Activated naive CD4-positive, alpha-beta T cell treated with anti-CD3 and anti-CD28 coated beads, Interleukin-2, amount 10 ng/mL, durations not matched to agents 7 days and 5 days (primary cell): ENCODE data around the gene ESRRB.

Experiments used
- CTCF ChIA-PET: fragments of 350-600 bp; sonication (Branson Sonifier 250); formaldehyde crosslinking; loops from one replicate; lab custom pipeline; 2021; ENCODE audit warnings: antibody characterized with exemption; lab: Charles Lee
- DNase-seq: peaks from one replicate; pipeline ENCODE4 v3.0.0-alpha.2; 2020
- H3K27ac Mint-ChIP-seq: one replicate; pipeline ENCODE4 v1.8.0; 2021; ENCODE audit warnings: mild to moderate bottlenecking, moderate library complexity, mixed read lengths
- H3K27me3 Mint-ChIP-seq: one replicate; pipeline ENCODE4 v1.8.0; 2021; ENCODE audit warnings: mild to moderate bottlenecking, mixed read lengths
- H3K36me3 Mint-ChIP-seq: one replicate; pipeline ENCODE4 v1.8.0; 2021; ENCODE audit warnings: mixed read lengths
- H3K4me1 Mint-ChIP-seq: one replicate; pipeline ENCODE4 v1.8.0; 2021; ENCODE audit warnings: mixed read lengths
- H3K4me3 Mint-ChIP-seq: one replicate; pipeline ENCODE4 v1.8.0; 2021; ENCODE audit warnings: mild to moderate bottlenecking, moderate library complexity, mixed read lengths
- H3K9me3 Mint-ChIP-seq: one replicate; pipeline ENCODE4 v1.8.0; 2021; ENCODE audit warnings: mixed read lengths

ESRRB gene

DNA sequence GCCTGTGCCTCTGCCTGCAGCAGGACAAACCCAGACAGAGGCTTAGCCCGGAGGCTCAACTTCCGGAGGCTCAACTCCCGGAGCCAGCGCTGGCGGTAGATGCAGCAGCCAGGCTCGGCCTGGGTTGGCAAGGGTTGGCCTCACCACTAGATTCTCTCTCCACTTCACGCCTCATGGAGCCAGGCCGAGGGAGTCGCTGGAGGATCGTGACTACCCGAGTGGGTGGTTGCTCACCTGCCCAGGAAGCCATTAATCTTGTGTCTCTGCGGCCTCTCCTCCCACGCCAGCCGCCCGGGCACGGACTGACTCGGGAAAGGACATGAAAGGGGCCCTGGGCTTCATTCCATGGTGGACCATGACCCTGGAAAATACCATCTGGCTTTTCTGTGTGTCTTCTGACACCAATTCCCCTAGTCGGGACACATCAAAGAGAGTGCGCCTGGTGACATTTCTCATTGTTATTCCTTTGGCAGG is 20.8 kb downstream of the ESRRB start:
- Mint-ChIP-seq H3K27me3 (peaks cover 20% of the 10 kb centered on the region), H3K27ac (no peak overlapping the region), H3K4me1 (no peaks in the 10 kb centered on the region), H3K4me3 (no peak overlapping the region), H3K9me3 (no peaks in the 10 kb centered on the region), H3K36me3 (no peaks in the 10 kb centered on the region)
- CTCF ChIA-PET, result interaction anchor here (1.0 kb wide), 1 partner anchor 10 kb away, joined by 7 read pairs; no protein-coding TSS in a partner anchor
- no peak for DNase-seq

- Mint-ChIP-seq H3K4me1 (no peaks in the 10 kb centered on the region), H3K36me3 (no peaks in the 10 kb centered on the region), H3K27ac (no peak overlapping the region), H3K27me3 (peaks cover 29% of the 10 kb centered on the region), H3K4me3 (no peak overlapping the region), H3K9me3 (no peaks in the 10 kb centered on the region)
- no peak for DNase-seq
- CTCF ChIA-PET, result no interaction called here
Measured at GRCh38 chr14:76405627-76406026, 29.7 kb downstream of the ESRRB start.

DNA sequence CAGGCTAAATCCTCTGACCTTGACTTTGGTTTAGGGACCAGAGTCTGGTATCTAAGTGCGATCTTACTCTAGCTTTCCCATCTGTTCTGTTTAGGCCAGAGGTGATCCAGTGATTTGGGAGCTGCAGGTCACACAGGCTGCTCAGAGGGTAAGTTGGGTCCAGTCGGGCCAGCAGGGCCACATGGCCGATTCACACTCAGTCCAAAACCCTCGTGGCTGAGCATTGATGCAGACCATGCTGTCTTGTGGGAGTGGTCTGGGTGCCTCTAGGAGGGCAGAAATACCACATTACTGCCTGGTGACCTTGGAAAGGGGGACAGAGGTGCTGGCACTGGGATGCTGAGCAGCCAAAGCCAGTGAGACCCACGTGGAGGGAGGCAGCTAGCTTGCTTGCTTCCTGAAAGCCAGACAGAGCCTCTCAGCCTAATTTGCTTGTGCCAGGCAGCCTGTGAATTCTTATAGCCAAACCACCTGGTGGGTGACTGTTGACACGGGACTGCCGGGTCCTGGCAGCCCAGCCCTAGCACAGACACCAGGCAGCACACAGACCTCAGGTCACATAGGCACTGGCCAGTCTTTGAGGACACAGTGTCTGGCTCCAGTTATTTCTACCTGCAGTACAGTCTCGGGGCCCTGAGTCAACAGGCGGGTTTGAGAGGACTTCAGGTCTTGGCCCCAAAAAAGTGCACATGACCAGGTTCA is 31.7 kb downstream of the ESRRB start:
- Mint-ChIP-seq H3K9me3 (no peaks in the 10 kb centered on the region), H3K27me3 (peaks cover 41% of the 10 kb centered on the region), H3K4me3 (no peak overlapping the region), H3K4me1 (no peaks in the 10 kb centered on the region), H3K27ac (no peak overlapping the region), H3K36me3 (no peaks in the 10 kb centered on the region)
- CTCF ChIA-PET, result interaction anchor here (1.3 kb wide), 1 partner anchor 20 kb away, joined by 6 read pairs; no protein-coding TSS in a partner anchor
- no peak for DNase-seq

DNA sequence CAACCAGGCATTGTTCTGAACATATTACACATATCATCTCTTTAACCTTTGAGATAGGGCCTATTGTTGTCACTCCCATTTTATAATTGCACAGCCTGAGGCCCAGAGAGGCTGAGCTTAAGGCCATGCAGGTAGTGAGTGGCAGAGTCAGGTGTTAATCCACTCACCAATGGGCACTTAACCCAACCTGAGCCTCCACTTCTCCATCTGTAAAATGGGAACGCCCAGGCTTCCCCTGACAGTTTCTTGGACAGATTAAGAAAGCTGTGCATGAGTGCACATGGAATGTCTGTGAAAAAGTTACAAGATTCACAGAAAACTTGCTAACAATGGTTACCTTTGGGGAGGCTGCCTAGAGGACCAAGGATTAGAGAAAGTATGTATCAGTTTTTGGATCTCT is 32.9 kb downstream of the ESRRB start:
- H3K9me3 Mint-ChIP-seq, result no peaks in the 10 kb centered on the region
- no peaks in the 10 kb centered on the region for H3K4me1 Mint-ChIP-seq
- H3K27me3 Mint-ChIP-seq, result peaks cover 49% of the 10 kb centered on the region
- H3K36me3 Mint-ChIP-seq, result no peaks in the 10 kb centered on the region
- H3K27ac Mint-ChIP-seq, result no peak overlapping the region
- DNase-seq, result no peak
- no peak overlapping the region for H3K4me3 Mint-ChIP-seq
- CTCF ChIA-PET, result interaction anchor here (1.3 kb wide), 1 partner anchor 21 kb away, joined by 6 read pairs; no protein-coding TSS in a partner anchor

GRCh38 chr14:76412501-76412900 is 36.6 kb downstream of the ESRRB start:
- Mint-ChIP-seq H3K36me3 (no peaks in the 10 kb centered on the region), H3K4me1 (no peaks in the 10 kb centered on the region), H3K4me3 (no peak overlapping the region), H3K27me3 (peaks cover 56% of the 10 kb centered on the region), H3K9me3 (no peaks in the 10 kb centered on the region), H3K27ac (no peak overlapping the region)
- DNase-seq, result no peak
- CTCF ChIA-PET, result interaction anchor here (0.9 kb wide), 1 partner anchor 61 kb away, joined by 3 read pairs; no protein-coding TSS in a partner anchor

GRCh38 chr14:76413106-76413961 is 37.4 kb downstream of the ESRRB start:
- H3K27me3 Mint-ChIP-seq, result peaks cover 55% of the 10 kb centered on the region
- H3K36me3 Mint-ChIP-seq, result no peaks in the 10 kb centered on the region
- H3K4me1 Mint-ChIP-seq, result no peaks in the 10 kb centered on the region
- DNase-seq, result no peak
- CTCF ChIA-PET, result no interaction called here
- H3K9me3 Mint-ChIP-seq, result no peaks in the 10 kb centered on the region
- no peak overlapping the region for H3K4me3 Mint-ChIP-seq
- no peak overlapping the region for H3K27ac Mint-ChIP-seq

DNA sequence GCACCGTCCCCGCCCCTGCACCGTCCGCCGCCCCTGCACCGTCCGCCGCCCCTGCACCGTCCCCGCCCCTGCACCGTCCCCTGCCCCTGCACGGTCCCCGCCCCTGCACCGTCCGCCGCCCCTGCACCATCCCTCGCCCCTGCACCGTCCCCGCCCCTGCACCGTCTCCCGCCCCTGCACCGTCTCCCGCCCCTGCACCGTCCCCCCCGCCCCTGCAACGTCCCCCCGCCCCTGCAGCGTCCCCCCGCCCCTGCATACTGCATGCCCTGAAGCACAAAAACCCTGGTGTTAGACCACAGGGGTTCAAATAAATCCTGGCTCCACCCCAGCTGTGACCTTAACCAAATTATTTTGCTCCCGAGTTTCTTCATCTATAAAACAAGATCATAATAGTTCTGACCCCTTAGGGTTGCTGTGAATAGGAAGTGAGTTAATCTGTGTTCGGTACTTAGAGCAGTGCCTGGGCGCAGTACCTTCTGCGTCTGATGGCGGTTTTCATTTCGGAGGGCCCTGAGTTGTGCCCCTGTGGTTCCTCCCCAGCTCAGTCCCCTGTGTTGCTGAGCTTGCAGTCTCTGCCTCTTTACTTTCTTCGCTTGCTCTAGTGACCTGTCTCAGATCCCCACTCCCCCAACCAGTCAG is 38.1 kb downstream of the ESRRB start:
- Mint-ChIP-seq H3K27me3 (peaks cover 52% of the 10 kb centered on the region), H3K4me3 (no peak overlapping the region), H3K4me1 (no peaks in the 10 kb centered on the region), H3K36me3 (no peaks in the 10 kb centered on the region), H3K27ac (no peak overlapping the region), H3K9me3 (no peaks in the 10 kb centered on the region)
- DNase-seq, result no peak
- CTCF ChIA-PET, result no interaction called here

GRCh38 chr14:76419399-76419798 is 43.5 kb downstream of the ESRRB start:
- Mint-ChIP-seq H3K27ac (no peak overlapping the region), H3K27me3 (peaks cover 26% of the 10 kb centered on the region), H3K4me1 (no peaks in the 10 kb centered on the region), H3K9me3 (no peaks in the 10 kb centered on the region), H3K36me3 (no peaks in the 10 kb centered on the region), H3K4me3 (no peak overlapping the region)
- CTCF ChIA-PET, result interaction anchor here (1.3 kb wide), 1 partner anchor 36 kb away, joined by 3 read pairs; no protein-coding TSS in a partner anchor
- no peak for DNase-seq

- H3K27ac Mint-ChIP-seq, result no peak overlapping the region
- no peak overlapping the region for H3K4me3 Mint-ChIP-seq
- no peak for DNase-seq
- no peaks in the 10 kb centered on the region for H3K4me1 Mint-ChIP-seq
- CTCF ChIA-PET, result no interaction called here
- H3K27me3 Mint-ChIP-seq, result peaks cover 12% of the 10 kb centered on the region
- H3K36me3 Mint-ChIP-seq, result no peaks in the 10 kb centered on the region
- H3K9me3 Mint-ChIP-seq, result no peaks in the 10 kb centered on the region
Measured at GRCh38 chr14:76420827-76421226, 44.9 kb downstream of the ESRRB start.

GRCh38 chr14:76421662-76422061 is 45.7 kb downstream of the ESRRB start:
- Mint-ChIP-seq H3K27ac (no peak overlapping the region), H3K4me1 (no peaks in the 10 kb centered on the region), H3K36me3 (no peaks in the 10 kb centered on the region), H3K27me3 (peaks cover 6% of the 10 kb centered on the region), H3K4me3 (no peak overlapping the region), H3K9me3 (no peaks in the 10 kb centered on the region)
- DNase-seq, result no peak
- CTCF ChIA-PET, result no interaction called here

- Mint-ChIP-seq H3K27me3 (peaks cover 6% of the 10 kb centered on the region), H3K4me1 (no peaks in the 10 kb centered on the region), H3K27ac (no peak overlapping the region), H3K36me3 (no peaks in the 10 kb centered on the region), H3K4me3 (no peak overlapping the region), H3K9me3 (no peaks in the 10 kb centered on the region)
- CTCF ChIA-PET, result no interaction called here
- no peak for DNase-seq
Measured at GRCh38 chr14:76422662-76423061, 46.7 kb downstream of the ESRRB start.

- peaks cover 6% of the 10 kb centered on the region for H3K27me3 Mint-ChIP-seq
- no peaks in the 10 kb centered on the region for H3K9me3 Mint-ChIP-seq
Measured at GRCh38 chr14:76423534-76423933, 47.6 kb downstream of the ESRRB start.

GRCh38 chr14:76424359-76424758 is 48.4 kb downstream of the ESRRB start:
- Mint-ChIP-seq H3K27me3 (peaks cover 6% of the 10 kb centered on the region), H3K4me3 (no peak overlapping the region), H3K4me1 (no peaks in the 10 kb centered on the region), H3K9me3 (no peaks in the 10 kb centered on the region), H3K36me3 (no peaks in the 10 kb centered on the region), H3K27ac (no peak overlapping the region)
- no peak for DNase-seq
- CTCF ChIA-PET, result no interaction called here

More at GRCh38 chr14:76423534-76423933, 47.6 kb downstream of the ESRRB start:
- H3K36me3 Mint-ChIP-seq, result no peaks in the 10 kb centered on the region
- CTCF ChIA-PET, result no interaction called here
- no peak overlapping the region for H3K4me3 Mint-ChIP-seq
- no peaks in the 10 kb centered on the region for H3K4me1 Mint-ChIP-seq
- H3K27ac Mint-ChIP-seq, result no peak overlapping the region
- DNase-seq, result no peak

DNA sequence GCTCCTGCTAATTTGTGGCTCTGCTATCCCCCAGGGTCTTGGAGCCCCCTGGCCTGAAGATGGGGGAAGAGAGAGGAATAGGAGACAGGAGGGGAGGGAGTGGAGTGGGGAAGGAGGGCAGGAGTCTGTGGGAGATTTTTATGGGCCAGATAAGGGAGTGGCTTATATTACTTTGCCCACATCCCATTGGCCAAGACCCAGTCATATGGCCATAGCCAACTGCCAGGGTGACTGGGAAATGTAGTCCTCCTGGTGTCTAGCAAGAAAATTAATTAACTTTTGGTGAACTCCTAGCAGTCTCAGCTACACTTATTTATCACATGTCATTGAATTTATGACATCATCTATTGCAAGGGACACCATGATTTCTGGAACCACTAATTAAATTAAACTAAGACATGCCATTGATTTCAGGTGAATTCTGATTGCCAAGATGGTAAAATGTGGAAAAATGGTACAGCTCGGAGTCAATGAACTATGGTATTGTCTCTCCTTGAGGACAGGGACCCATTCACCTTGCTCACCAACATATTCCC is 50.3 kb downstream of the ESRRB start:
- Mint-ChIP-seq H3K4me3 (no peak overlapping the region), H3K9me3 (no peaks in the 10 kb centered on the region), H3K36me3 (no peaks in the 10 kb centered on the region), H3K4me1 (no peaks in the 10 kb centered on the region), H3K27ac (no peak overlapping the region), H3K27me3 (peaks cover under 1% of the 10 kb centered on the region)
- no peak for DNase-seq
- CTCF ChIA-PET, result no interaction called here
